GM12891 (cell line): ENCODE measurements around the gene PTGDR2.

ENCODE experiments used
- POLR2A ChIP-seq: IDR thresholded peaks from 2 replicates; pipeline ENCODE4 v1.6.1; 2011; ENCODE audit warnings: low read depth, low read length, control low read depth
- POLR2AphosphoS5 ChIP-seq: IDR thresholded peaks from 2 replicates; pipeline ENCODE4 v1.6.1; 2011; ENCODE audit warnings: low read depth, low read length, control low read depth
- POU2F2 ChIP-seq: IDR thresholded peaks from 2 replicates; pipeline ENCODE4 v1.6.1; 2011; ENCODE audit warnings: low read depth, mild to moderate bottlenecking, control low read depth, low read length, moderate library complexity
- SPI1 ChIP-seq: IDR thresholded peaks from 2 replicates; pipeline ENCODE4 v1.6.1; 2011; ENCODE audit warnings: low read depth, low read length, control low read depth
- TAF1 ChIP-seq: IDR thresholded peaks from 2 replicates; pipeline ENCODE4 v1.6.1; 2011; ENCODE audit warnings: low read depth, low read length, control low read depth

GRCh38 chr11:60845338-60845737 is 10.4 kb downstream of the PTGDR2 start:
- TF ChIP-seq TAF1 = no peak
- TF ChIP-seq POLR2A = no peak
- no peak for TF ChIP-seq SPI1
- no peak for TF ChIP-seq POLR2AphosphoS5
- no peak for TF ChIP-seq POU2F2
